Progenitor cell of endocrine pancreas (in vitro differentiated cells): ENCODE data around the gene ETV4. TPM values are rescaled to one million over a fixed set of nuclear protein-coding genes. Genes with fewer than 3 reads are reported as not detected.

Source experiments
- DNase-seq: peaks from one replicate; pipeline ENCODE4 v3.0.0; 2021; ENCODE audit warnings: low spot score; ENCODE audit not compliant: unreplicated experiment
- H3K27ac Mint-ChIP-seq: 2 replicates; pipeline ENCODE4 v1.8.0; 2021; ENCODE audit warnings: mild to moderate bottlenecking, moderate library complexity, mixed read lengths
- H3K27me3 Mint-ChIP-seq: 2 replicates; pipeline ENCODE4 v1.8.0; 2021; ENCODE audit warnings: mixed read lengths
- H3K36me3 Mint-ChIP-seq: 2 replicates; pipeline ENCODE4 v1.8.0; 2022; ENCODE audit warnings: mixed read lengths; ENCODE audit not compliant: insufficient read depth
- H3K4me1 Mint-ChIP-seq: 2 replicates; pipeline ENCODE4 v1.8.0; 2021; ENCODE audit warnings: low read depth, mixed read lengths
- H3K4me3 Mint-ChIP-seq: 2 replicates; pipeline ENCODE4 v1.8.0; 2021; ENCODE audit warnings: low read depth, mild to moderate bottlenecking, moderate library complexity, mixed read lengths
- H3K9me3 Mint-ChIP-seq: 2 replicates; pipeline ENCODE4 v1.8.0; 2021; ENCODE audit warnings: low read depth, mixed read lengths
- CTCF ChIP-seq: fragments of 200-600 bp; sonication (generic); IDR thresholded peaks from one replicate; pipeline ENCODE4 v1.5.0; 2021; ENCODE audit warnings: antibody characterized with exemption, mild to moderate bottlenecking; ENCODE audit not compliant: unreplicated experiment
- total RNA-seq: library from RNA; stranded (reverse); gene quantifications from 2 replicates; pipeline ENCODE4 v1.2.1, GENCODE V29; 2021

The ETV4 gene
- total RNA-seq, 1 donor from 2014 or later: 84.3 TPM

- Mint-ChIP-seq H3K4me3 (no peak overlapping the region), H3K36me3 (no peaks in the 10 kb centered on the region), H3K9me3 (no peaks in the 10 kb centered on the region), H3K27me3 (no peaks in the 10 kb centered on the region), H3K27ac (peak overlapping the region; percentile 85), H3K4me1 (peaks cover 59% of the 10 kb centered on the region)
- TF ChIP-seq CTCF: no peak
- DNase-seq: no peak
These were observed 31.7 kb upstream of the ETV4 start for GRCh38 chr17:43577664-43578403.

- H3K27ac Mint-ChIP-seq: no peak overlapping the region
- no peaks in the 10 kb centered on the region for H3K36me3 Mint-ChIP-seq
- peak; percentile 96 for TF ChIP-seq CTCF
- H3K4me1 Mint-ChIP-seq: peaks cover 65% of the 10 kb centered on the region
- no peaks in the 10 kb centered on the region for H3K27me3 Mint-ChIP-seq
- H3K9me3 Mint-ChIP-seq: no peaks in the 10 kb centered on the region
- DNase-seq: peak; percentile 67
- H3K4me3 Mint-ChIP-seq: no peak overlapping the region
These were observed 30.6 kb upstream of the ETV4 start for GRCh38 chr17:43576563-43577229.

- Mint-ChIP-seq H3K9me3 (no peaks in the 10 kb centered on the region), H3K27me3 (no peaks in the 10 kb centered on the region), H3K27ac (no peak overlapping the region), H3K36me3 (no peaks in the 10 kb centered on the region), H3K4me1 (peaks cover 60% of the 10 kb centered on the region), H3K4me3 (no peak overlapping the region)
- no peak for TF ChIP-seq CTCF
- DNase-seq: no peak
These were observed 28.9 kb upstream of the ETV4 start for GRCh38 chr17:43574896-43575525.

GRCh38 chr17:43574348-43574747 is 28.2 kb upstream of the ETV4 start:
- no peaks in the 10 kb centered on the region for H3K36me3 Mint-ChIP-seq
- H3K27ac Mint-ChIP-seq: no peak overlapping the region
- TF ChIP-seq CTCF: no peak
- DNase-seq: no peak
- H3K4me1 Mint-ChIP-seq: peaks cover 54% of the 10 kb centered on the region
- H3K9me3 Mint-ChIP-seq: no peaks in the 10 kb centered on the region
- peaks cover 3% of the 10 kb centered on the region for H3K27me3 Mint-ChIP-seq
- no peak overlapping the region for H3K4me3 Mint-ChIP-seq

- Mint-ChIP-seq H3K4me3 (no peak overlapping the region), H3K27ac (peak overlapping the region; percentile 19), H3K27me3 (peaks cover 3% of the 10 kb centered on the region), H3K9me3 (no peaks in the 10 kb centered on the region), H3K4me1 (peaks cover 49% of the 10 kb centered on the region), H3K36me3 (no peaks in the 10 kb centered on the region)
- TF ChIP-seq CTCF: no peak
- no peak for DNase-seq
These were observed 27.6 kb upstream of the ETV4 start for GRCh38 chr17:43573579-43574321.
